Right lobe of liver (tissue), 6 donors: Measurements from ENCODE around the gene IL5RA. TPM values are rescaled to one million over a fixed set of nuclear protein-coding genes. Genes with fewer than 3 reads are reported as not detected.

Experiments
- ATAC-seq, 4 donors: fragments of 200-7000 bp; cut with Tn5 transposase; one replicate each; pipeline ENCODE4 v1.9.1; 2020; ENCODE audit warnings: mild to moderate bottlenecking in 4 of 4, moderate library complexity in 4 of 4
- DNase-seq, 3 donors: peaks; one replicate each; pipeline ENCODE4 v3.0.0-alpha.2; 2020
- H3K27ac ChIP-seq, 3 donors: fragments of 200-600 bp; one replicate each; pipeline ENCODE4 v1.8.0; 2022
- H3K27me3 ChIP-seq, 2 donors: fragments of 200-600 bp; one replicate each; pipeline ENCODE4 v1.8.0; 2022
- H3K36me3 ChIP-seq, 4 donors: fragments of 200-600 bp; sonication (generic) in 1 of 4; one replicate each; pipeline versions ENCODE4 v1.5.1 to v1.8.0; 2017 to 2022; ENCODE audit warnings: control low read depth in 1 of 4
- H3K4me1 ChIP-seq, 4 donors: fragments of 200-600 bp; sonication (generic) in 1 of 4; one replicate each; pipeline versions ENCODE4 v1.5.1 to v1.8.0; 2017 to 2022; ENCODE audit warnings: control low read depth in 1 of 4
- H3K4me3 ChIP-seq, 3 donors: fragments of 200-600 bp; one replicate each; pipeline ENCODE4 v1.8.0; 2022
- H3K9me3 ChIP-seq, 4 donors: fragments of 200-600 bp; sonication (generic) in 1 of 4; one replicate each; pipeline versions ENCODE4 v1.5.1 to v1.8.0; 2017 to 2022; ENCODE audit warnings: control low read depth in 1 of 4
- POLR2A ChIP-seq: fragments of 450-650 bp; IDR thresholded peaks from one replicate; pipeline ENCODE4 v1.6.1; 2017; ENCODE audit warnings: antibody characterized with exemption, mild to moderate bottlenecking
- WGBS: methylation state at CpG from one replicate; pipeline ENCODE4 v1.1.6; 2018; ENCODE audit warnings: low coverage, low lambda C conversion rate; ENCODE audit not compliant: insufficient coverage; ENCODE audit errors: missing lambda C conversion rate; 5-methylcytosine and 5-hydroxymethylcytosine counted together
- intact Hi-C, 2 donors: fragments of 100-400 bp; cut with DNase I; formaldehyde crosslinking; loops; one replicate each; pipeline versions ENCODE4 v1.11.2 to v1.14.1; 2022
- total RNA-seq, 6 experiments: library from RNA; depleted of rRNA in 2 of 6; stranded (reverse); fragments of >200 nt in 2 of 6; fragmentation: NEBNext Ultra II Directional in 3 of 6; extraction: Animal tissue kit (Norgen Biotek cat#: 25700) in 3 of 6; gene quantifications; one replicate each; pipeline versions ENCODE4 v1.1.0 to v1.2.4, GENCODE V29; 2016 to 2023
- TF ChIP-seq, protein P1 (sequence below), 4 donors: fragments of 200-600 bp in 3 of 4; fragments of 450-650 bp in 1 of 4; IDR thresholded peaks; one replicate each; pipeline versions ENCODE4 v1.5.1 to v1.8.0; 2016 to 2022; ENCODE audit warnings: antibody characterized with exemption in 4 of 4, mild to moderate bottlenecking in 2 of 4
- donor health status: DM: no; HTN: yes; CAD: no.
- donor health status: DM: no; HTN: no; CAD: no.
- donor health status: DM: no; HTN: no; CAD: no.
- donor health status: DM: no; HTN: yes; CAD: no.
- donor health status: DM: no; HTN: yes; CAD: no.

IL5RA gene
- total RNA-seq, 6 experiments from 2014 or later, result not detected

- no peak for TF ChIP-seq POLR2A
- TF ChIP-seq, protein P1, sequence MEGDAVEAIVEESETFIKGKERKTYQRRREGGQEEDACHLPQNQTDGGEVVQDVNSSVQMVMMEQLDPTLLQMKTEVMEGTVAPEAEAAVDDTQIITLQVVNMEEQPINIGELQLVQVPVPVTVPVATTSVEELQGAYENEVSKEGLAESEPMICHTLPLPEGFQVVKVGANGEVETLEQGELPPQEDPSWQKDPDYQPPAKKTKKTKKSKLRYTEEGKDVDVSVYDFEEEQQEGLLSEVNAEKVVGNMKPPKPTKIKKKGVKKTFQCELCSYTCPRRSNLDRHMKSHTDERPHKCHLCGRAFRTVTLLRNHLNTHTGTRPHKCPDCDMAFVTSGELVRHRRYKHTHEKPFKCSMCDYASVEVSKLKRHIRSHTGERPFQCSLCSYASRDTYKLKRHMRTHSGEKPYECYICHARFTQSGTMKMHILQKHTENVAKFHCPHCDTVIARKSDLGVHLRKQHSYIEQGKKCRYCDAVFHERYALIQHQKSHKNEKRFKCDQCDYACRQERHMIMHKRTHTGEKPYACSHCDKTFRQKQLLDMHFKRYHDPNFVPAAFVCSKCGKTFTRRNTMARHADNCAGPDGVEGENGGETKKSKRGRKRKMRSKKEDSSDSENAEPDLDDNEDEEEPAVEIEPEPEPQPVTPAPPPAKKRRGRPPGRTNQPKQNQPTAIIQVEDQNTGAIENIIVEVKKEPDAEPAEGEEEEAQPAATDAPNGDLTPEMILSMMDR (IDR thresholded peaks at IDR 0.05), result no peak
- no peak overlapping the region for H3K27ac ChIP-seq
- no peaks in the 10 kb centered on the region for H3K36me3 ChIP-seq
- intact Hi-C loops, result no loop called here
- no peak for ATAC-seq
- no peak for DNase-seq
- no peaks in the 10 kb centered on the region for H3K9me3 ChIP-seq
- H3K27me3 ChIP-seq, result no peaks in the 10 kb centered on the region
- H3K4me3 ChIP-seq, result no peak overlapping the region
- 64% methylated on average over 11 of the region's 25 CpGs for WGBS
- H3K4me1 ChIP-seq, result no peaks in the 10 kb centered on the region
Observed at GRCh38 chr3:3038201-3038991, 71.8 kb downstream of the IL5RA start.

DNA sequence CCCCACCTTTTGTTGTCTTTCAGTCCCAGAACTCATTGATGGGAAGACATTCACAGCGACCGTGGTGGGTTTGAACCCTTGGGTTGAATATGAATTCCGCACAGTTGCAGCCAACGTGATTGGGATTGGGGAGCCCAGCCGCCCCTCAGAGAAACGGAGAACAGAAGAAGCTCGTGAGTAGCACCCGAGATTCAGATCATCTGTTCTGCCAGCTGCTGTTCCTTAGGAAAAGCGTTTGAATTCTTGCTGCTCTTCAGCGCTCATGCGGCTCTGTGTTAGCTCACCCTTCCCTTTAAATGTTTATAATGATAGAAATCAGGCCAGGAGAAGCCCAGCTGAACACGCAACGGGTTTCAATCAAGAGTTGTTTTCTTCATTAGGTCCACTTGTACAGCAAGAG lies 73.0 kb downstream of the IL5RA start:
- 79% methylated on average over 12 of the region's 13 CpGs for WGBS
- no peaks in the 10 kb centered on the region for H3K4me1 ChIP-seq
- no peaks in the 10 kb centered on the region for H3K27me3 ChIP-seq
- H3K9me3 ChIP-seq, result no peaks in the 10 kb centered on the region
- DNase-seq (no peak), ATAC-seq (no peak)
- no peak overlapping the region for H3K4me3 ChIP-seq
- H3K27ac ChIP-seq, result no peak overlapping the region
- no peaks in the 10 kb centered on the region for H3K36me3 ChIP-seq
- TF ChIP-seq, protein P1 (IDR thresholded peaks at IDR 0.05), result no peak
- no peak for TF ChIP-seq POLR2A
- intact Hi-C loops, result no loop called here

DNA sequence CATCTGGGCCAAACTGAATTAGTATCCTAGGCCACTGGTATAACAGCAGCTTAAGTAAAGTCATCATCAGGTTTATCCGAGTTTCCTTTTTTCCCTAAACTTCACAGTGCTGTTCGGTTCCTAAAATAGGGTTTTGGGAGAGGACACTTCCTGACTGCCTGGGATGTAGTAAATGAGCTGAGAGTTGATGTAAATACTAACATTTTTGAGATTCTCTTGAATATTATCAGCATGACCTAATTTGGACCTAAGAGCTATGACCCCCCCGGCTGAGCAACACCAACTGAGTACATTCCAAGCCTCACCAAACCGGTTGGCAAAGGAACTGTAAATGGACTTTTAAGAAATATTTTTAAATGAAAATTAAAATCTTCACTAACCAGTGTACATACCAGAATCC lies 78.8 kb downstream of the IL5RA start:
- Histone ChIP-seq H3K9me3 (no peaks in the 10 kb centered on the region), H3K4me1 (no peaks in the 10 kb centered on the region), H3K4me3 (no peak overlapping the region), H3K27ac (no peak overlapping the region), H3K27me3 (no peaks in the 10 kb centered on the region), H3K36me3 (no peaks in the 10 kb centered on the region)
- DNase-seq (no peak), ATAC-seq (peak in 2 of 4 donors; percentile 12 to 20)
- TF ChIP-seq POLR2A, result no peak
- TF ChIP-seq, protein P1 (IDR thresholded peaks at IDR 0.05), result no peak
- intact Hi-C loops, result no loop called here
- WGBS, result 54% methylated on average over 4 of the region's 4 CpGs

- no peak overlapping the region for H3K27ac ChIP-seq
- DNase-seq, result no peak
- no peaks in the 10 kb centered on the region for H3K27me3 ChIP-seq
- ATAC-seq, result no peak
- H3K36me3 ChIP-seq, result no peaks in the 10 kb centered on the region
- H3K4me1 ChIP-seq, result no peaks in the 10 kb centered on the region
- TF ChIP-seq POLR2A, result no peak
- TF ChIP-seq, protein P1 (IDR thresholded peaks at IDR 0.05), result no peak
- no peak overlapping the region for H3K4me3 ChIP-seq
- intact Hi-C loops, result no loop called here
- H3K9me3 ChIP-seq, result no peaks in the 10 kb centered on the region
- WGBS, result 72% methylated on average over 5 of the region's 5 CpGs
Observed at GRCh38 chr3:3027976-3028567, 82.1 kb downstream of the IL5RA start.
